WTC11 (cell line): ENCODE measurements around the gene MYO16.

Experiments
- CREB1 ChIP-seq: sonication (generic); formaldehyde crosslinking; IDR thresholded peaks from 2 replicates; pipeline ENCODE4 v1.8.0; 2023; ENCODE audit warnings: mild to moderate bottlenecking, missing genetic modification reagents
- CTCF ChIP-seq: fragments of 200-600 bp; IDR thresholded peaks from 2 replicates; pipeline ENCODE4 v1.8.0; 2022; ENCODE audit warnings: antibody characterized with exemption
- ESRRA ChIP-seq: sonication (generic); formaldehyde crosslinking; IDR thresholded peaks from 2 replicates; pipeline ENCODE4 v1.8.1; 2022; ENCODE audit warnings: mild to moderate bottlenecking, missing genetic modification reagents, borderline replicate concordance
- IRF1 ChIP-seq: sonication (generic); formaldehyde crosslinking; IDR thresholded peaks from 2 replicates; pipeline ENCODE4 v1.8.0; 2023; ENCODE audit warnings: missing genetic modification reagents
- IRF2 ChIP-seq: sonication (generic); formaldehyde crosslinking; IDR thresholded peaks from 2 replicates; pipeline ENCODE4 v1.8.0; 2022; ENCODE audit warnings: low read depth, missing genetic modification reagents, borderline replicate concordance
- MAX ChIP-seq: sonication (generic); formaldehyde crosslinking; IDR thresholded peaks from 2 replicates; pipeline ENCODE4 v1.8.0; 2022; ENCODE audit warnings: mild to moderate bottlenecking, missing genetic modification reagents
- NFYB ChIP-seq: sonication (generic); formaldehyde crosslinking; conservative IDR thresholded peaks from 2 replicates; pipeline ENCODE4 v1.8.0; 2022; ENCODE audit warnings: low read depth, missing genetic modification reagents
- NR2C2 ChIP-seq: sonication (generic); formaldehyde crosslinking; IDR thresholded peaks from 2 replicates; pipeline ENCODE4 v1.8.0; 2022; ENCODE audit warnings: mild to moderate bottlenecking, missing genetic modification reagents
- NR3C1 ChIP-seq: sonication (generic); formaldehyde crosslinking; conservative IDR thresholded peaks from 2 replicates; pipeline ENCODE4 v1.8.1; 2023; ENCODE audit warnings: low read depth, mild to moderate bottlenecking, missing genetic modification reagents
- PRDM15 ChIP-seq: sonication (generic); formaldehyde crosslinking; IDR thresholded peaks from 2 replicates; pipeline ENCODE4 v1.8.0; 2022; ENCODE audit warnings: missing genetic modification reagents
- SMAD3 ChIP-seq: sonication (generic); formaldehyde crosslinking; IDR thresholded peaks from 2 replicates; pipeline ENCODE4 v1.8.0; 2022; ENCODE audit warnings: missing genetic modification reagents, mild to moderate bottlenecking, borderline replicate concordance
- SMAD4 ChIP-seq: sonication (generic); formaldehyde crosslinking; IDR thresholded peaks from 2 replicates; pipeline ENCODE4 v1.8.0; 2022; ENCODE audit warnings: mild to moderate bottlenecking, missing genetic modification reagents
- ZNF423 ChIP-seq: fragments of 250-450 bp; sonication (Bioruptor Pico); IDR thresholded peaks from 2 replicates; pipeline ENCODE4 v2.1.2; 2022; ENCODE audit warnings: mild to moderate bottlenecking, moderate library complexity

DNA sequence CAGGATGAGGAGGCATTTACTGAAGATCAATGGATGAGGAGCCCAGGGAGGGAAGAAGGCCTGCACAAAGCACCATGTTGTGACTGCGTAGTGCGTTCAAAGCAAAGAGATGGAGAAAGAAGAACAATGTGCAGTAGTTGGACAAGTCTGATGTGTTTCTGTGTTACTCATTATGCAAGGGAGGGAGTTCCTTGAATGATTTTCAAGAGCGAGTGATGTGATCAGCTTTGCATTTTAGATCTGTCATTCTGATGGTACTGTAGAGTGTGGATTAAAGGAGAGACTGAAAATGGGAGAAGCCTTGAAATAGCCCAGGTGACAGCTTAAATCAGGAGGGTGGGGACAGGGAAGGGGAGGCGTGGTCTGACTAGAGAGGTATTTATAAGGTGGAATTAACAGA lies 9.5 kb downstream of the MYO16 start:
- TF ChIP-seq CTCF (no peak), MAX (CRISPR knock-in tag) (no peak), NR2C2 (CRISPR knock-in tag) (no peak), IRF2 (CRISPR knock-in tag) (no peak), NR3C1 (CRISPR knock-in tag) (no peak), ESRRA (no peak), CREB1 (CRISPR knock-in tag) (no peak), SMAD4 (CRISPR knock-in tag) (no peak), PRDM15 (no peak), ZNF423 (no peak), NFYB (no peak), IRF1 (no peak), SMAD3 (CRISPR knock-in tag) (no peak)
